ENCODE measurements around the gene EMX2.

The EMX2 gene

DNA sequence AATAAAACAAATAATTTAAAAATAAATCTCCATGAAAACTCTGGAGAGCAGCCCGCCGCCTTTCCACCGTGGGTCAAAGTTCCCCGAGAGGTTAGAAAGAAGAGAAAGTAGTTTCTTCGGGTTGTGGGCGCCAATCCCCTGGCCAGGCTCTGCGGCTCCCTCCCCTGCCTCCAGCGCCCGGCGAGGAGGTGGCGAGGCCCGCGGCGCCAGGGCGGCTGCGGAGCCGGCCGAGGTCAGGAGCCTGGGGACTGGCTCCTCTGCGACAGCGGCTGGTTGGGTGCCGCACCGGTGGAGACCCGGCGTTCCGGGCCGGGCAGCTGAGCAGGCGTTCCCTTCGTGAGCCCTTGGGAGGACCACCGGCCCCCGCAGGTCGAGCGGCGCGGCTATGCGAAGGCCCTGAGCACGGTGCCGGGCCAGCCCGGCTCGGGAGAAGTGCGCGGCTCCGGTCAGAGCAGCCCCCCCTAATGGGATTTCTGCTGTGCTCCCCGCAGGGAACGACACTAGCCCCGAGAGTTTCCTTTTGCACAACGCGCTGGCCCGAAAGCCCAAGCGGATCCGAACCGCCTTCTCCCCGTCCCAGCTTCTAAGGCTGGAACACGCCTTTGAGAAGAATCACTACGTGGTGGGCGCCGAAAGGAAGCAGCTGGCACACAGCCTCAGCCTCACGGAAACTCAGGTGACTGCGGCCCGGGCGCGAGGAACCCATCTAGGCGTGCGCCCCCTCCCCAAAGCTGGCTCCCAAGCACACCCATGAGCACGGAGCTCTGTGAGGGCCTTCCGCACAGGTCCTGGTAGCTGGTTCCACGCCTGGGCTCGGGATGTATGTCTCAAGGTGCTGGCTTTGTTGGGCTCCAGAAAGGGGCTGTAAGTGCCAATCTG lies 2.8 kb downstream of the EMX2 start:
- no peak for FAIRE-seq

DNA sequence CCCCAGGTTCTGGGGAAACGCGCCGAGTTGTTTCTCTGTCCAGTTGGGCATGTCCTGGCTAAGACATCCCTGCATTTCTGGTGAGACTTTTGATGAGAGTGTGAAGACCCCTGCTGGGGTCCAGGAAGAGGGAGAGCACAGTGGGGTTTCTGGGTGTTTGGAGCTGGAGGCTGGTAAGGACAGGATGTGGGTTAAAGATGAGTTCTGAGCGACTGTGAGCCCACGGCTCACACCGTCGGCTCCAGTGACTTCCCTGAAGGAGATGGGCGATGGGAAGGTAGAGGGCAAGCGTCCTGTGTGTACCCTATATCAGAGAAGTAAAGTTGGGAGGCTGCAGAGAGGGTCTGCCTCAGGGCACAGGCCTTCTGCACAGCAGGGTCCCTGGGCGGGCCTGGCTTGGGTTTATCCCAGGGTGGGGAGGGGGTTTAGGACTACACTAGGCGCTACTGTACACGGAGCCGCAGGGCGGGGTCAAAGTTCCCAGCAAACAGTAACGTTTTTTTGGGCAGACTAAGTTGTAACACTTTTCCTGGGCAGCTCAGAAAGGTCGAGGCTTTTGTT lies 3.6 kb downstream of the EMX2 start:
- no peak for FAIRE-seq

DNA sequence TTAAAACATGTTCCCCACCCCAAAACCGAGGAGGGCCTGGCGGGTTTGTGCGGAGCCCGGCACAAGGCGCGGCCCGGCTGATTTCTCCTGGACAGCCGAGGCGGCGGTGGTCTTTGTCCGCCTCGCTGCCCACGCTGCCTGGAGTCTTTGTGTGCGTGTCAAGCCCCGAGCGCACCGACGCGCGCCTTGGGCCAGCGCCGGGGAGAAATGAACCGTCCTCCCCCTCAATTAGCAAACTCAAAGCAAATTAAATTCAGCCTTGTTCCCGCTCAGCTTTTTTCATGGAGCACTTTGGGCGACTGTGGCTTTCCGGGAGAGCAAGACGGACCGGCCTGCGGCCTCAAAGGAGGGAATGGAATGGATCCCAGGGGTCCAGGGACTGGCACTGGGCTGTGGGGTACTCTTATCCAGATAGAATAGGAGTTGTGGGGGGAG lies 4.1 kb downstream of the EMX2 start:
- FAIRE-seq = no peak

DNA sequence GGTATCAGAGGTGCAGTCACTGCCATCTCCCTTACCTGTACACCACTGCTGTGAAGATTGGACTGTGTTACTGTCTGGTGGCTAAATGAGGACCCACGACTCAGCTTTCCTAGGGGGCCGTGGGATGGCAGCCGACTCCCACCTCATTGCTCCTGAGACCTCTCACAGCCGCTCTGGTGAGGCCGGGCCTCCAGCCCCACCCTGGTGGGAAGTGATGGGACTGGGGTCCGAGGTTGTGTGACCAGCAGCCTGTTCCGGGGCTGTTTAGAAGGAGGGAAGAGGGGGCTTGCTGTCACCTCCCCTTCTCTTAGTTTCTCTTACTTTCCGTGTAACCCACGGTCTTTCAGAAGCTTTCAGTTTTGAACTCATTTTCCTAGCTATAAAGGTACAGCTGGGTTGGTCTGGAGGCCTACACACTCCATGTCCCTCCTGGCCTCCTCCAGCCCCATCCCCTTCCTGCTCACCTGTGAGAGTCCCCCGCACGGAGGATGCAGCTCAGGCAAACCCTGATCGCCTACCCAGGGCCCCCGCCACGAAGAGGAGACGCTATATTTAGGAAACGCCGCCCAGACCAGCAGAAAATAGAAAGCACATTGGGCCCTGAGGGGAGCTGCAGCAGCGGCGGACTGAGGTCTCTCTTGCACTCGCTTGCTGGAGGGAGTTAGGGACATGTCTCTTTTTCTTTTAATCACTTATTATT lies 4.6 kb downstream of the EMX2 start:
- FAIRE-seq = no peak

DNA sequence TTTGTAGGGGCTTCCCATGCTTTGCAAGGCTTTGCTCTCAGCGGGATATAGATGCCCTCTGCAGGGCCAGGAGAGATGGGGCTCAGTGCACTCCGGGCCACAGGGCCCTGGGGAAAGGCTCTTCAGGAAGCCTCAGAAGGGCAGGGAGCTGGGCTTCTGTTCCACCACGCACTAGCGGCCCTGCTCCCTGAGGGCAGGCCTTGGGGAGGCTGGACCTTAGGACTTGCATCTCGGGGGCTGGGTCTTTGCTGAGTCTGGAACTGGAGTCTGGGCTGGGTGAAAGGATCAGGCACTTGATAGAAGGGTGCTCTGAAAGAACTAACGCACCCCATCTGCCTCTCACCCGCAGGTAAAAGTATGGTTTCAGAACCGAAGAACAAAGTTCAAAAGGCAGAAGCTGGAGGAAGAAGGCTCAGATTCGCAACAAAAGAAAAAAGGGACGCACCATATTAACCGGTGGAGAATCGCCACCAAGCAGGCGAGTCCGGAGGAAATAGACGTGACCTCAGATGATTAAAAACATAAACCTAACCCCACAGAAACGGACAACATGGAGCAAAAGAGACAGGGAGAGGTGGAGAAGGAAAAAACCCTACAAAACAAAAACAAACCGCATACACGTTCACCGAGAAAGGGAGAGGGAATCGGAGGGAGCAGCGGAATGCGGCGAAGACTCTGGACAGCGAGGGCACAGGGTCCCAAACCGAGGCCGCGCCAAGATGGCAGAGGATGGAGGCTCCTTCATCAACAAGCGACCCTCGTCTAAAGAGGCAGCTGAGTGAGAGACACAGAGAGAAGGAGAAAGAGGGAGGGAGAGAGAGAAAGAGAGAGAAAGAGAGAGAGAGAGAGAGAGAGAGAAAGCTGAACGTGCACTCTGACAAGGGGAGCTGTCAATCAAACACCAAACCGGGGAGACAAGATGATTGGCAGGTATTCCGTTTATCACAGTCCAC lies 5.4 kb downstream of the EMX2 start:
- no peak for FAIRE-seq

DNA sequence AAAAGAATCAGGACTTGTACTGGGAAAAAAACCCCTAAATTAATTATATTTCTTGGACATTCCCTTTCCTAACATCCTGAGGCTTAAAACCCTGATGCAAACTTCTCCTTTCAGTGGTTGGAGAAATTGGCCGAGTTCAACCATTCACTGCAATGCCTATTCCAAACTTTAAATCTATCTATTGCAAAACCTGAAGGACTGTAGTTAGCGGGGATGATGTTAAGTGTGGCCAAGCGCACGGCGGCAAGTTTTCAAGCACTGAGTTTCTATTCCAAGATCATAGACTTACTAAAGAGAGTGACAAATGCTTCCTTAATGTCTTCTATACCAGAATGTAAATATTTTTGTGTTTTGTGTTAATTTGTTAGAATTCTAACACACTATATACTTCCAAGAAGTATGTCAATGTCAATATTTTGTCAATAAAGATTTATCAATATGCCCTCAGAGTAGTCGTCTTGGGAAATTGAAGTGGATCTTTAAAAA lies 6.6 kb downstream of the EMX2 start:
- no peak for FAIRE-seq

DNA sequence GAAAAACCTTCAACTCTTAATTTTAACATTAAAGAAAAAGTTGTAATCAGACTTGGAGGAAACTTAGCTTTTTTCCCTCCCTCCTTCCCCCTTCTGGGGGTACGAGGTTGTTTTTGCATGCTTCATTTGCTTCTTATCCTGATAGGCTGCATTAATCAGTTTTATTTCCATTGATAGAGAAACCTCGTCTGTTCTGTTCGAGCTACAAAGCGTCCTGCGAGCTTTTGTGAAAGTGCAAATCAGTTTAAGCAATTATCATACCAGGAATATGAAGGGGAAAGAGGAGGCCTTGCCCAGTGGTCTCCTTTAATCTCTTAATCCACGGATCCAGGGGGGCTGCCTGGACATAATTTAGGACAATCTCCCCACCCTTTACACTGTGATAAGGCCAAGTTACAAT lies 7.5 kb downstream of the EMX2 start:
- no peak for FAIRE-seq

DNA sequence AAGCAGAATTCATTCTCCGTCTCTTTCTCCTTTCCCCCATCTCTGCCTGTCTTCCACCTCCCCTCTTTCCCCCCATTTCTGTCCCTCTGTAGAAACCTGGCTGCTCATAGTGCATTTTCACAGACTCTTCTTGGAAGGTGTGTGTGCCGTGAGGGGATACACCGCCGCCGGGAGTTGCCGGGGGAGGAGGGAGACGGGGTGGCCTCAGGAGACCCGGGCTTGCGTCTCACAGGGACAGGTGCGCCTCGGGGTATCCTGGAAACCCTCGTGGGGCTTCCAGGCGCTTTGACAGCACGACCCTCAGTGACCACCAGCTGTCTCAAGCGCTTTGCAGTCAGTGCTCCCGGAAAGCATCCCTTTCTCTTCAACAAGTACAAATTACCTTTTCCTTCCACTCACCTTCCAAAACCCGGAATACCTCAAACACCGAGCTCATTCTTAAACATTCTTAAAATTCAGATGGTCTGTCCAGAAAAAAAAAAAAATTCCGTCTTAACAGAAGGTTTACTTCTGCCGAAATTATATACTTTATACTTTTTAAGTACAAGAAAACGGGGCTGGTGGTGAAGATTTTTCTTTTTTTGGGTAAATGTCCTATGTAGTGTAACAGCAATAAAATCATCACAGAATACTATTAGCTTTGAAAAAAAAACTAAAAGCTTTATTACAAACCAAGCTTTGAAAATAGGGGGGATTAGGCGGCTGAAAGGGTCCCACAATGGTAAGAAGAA lies 8.2 kb downstream of the EMX2 start:
- no peak for FAIRE-seq

DNA sequence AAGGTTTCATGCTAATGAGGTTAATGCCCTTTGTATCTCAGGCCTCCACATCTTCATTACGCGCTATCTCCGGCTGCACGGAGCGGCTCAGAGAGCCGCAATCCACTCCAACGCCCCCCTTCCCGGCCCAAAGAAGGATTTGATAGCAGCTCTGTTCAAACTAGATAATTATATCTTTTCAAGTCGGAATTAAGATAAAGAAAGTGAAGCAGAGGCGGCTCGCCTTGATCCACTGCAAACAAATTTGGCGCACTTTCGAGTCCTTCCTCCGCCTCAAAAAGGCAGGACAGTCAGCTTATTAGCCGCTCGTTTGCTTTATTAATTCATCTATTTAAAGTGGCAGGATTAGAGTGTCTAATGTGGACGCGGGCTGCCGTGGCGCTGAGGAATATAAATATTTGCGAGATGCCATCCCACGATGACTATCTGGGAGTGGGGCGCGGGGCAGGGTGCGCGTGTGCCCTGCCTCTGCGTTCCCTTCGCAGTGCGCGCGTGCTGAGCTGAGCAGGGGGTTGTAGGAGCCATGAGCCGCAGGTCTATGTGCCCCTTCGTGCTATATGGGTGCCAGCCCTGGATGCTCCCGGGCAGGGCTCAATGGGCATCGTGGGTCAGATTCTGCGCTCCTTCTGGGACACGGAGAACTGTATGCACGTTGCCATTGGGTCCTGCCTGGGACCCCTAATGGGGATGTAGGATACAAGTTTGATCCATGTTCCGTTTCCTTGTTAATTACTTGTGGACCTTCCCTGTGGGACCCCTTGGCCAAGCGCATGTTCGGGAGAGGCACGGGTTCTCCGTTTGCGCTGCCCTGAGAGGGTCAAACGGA lies 9.0 kb downstream of the EMX2 start:
- no peak for FAIRE-seq

DNA sequence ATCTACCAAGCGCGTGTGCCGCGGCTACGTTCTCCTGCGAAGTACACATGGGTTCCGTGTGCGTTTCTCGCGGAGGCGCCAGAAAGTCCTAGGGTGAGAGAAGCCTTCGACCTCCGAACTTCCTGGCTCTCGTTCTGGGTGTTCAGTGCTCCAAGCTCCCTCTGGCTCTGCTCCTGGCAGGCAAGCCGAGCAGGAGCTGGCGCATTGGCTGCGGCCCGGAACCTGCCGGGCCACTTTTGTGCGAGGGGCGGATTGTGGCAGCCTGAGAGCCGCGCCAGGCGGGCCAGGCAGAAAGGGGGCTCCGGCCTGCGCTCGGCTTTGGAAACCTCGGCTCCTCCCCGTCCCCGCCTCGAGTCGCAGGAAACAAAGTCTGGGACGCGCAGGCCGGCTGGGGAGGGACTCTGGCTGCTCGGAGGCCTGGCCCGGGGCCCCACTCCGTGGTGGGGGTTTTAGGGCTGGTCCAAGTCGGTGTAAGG lies 9.6 kb downstream of the EMX2 start:
- no peak for FAIRE-seq

DNA sequence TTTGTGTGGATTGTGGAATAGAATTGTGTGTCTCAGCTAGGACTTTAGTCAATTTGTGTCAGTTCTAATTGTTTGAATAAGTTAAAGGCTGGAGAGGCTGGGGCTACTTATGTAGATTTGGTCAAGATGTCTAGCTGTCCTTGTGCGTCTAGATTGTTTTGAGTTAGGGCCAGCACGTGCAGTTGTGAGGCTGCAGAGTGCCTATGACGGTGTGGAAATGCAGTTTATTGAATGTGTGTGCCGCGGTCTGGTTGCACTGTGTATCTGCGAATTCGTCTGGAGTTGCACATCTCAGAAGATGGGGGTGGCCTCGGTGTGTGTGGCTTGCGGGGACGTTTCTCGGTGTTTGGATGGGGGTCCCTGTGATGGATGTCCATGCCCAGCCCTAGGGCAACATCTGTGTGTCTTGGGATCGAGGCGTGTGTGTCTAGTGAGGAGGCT lies 10.2 kb downstream of the EMX2 start:
- FAIRE-seq = no peak

DNA sequence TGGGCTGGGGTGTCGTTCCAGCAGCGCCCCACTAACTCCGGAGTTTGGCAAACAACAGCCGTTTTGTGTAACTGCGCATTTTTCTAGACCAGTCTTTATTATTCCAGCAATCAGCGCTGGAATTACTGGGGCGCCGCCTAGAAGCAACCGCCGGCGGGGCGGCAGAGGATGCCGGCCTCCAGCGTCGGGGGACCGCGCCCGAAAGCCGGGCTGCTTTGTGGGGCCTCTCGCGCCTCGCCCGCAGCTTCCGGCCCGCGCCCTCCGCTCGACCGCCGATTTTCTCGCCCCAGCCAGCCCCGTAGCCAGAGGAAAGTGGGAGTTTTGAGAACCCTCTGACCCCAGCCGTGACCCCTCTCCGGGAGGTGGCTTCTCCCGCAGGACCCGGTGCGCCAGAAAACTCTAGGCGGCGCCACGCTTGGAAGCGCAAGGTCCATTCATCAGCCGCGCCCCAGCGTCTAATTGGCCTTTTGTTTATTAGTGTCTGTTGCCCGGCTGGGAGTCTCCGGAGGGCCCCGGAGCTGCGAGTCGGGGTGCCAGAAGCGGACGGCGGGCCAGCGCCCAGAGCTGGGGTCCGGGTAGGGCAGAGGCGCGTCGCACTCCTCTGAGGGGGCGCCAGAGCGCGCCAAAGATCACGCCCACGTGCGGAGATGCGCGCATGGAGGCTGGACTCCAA lies 10.7 kb downstream of the EMX2 start:
- no peak for FAIRE-seq

DNA sequence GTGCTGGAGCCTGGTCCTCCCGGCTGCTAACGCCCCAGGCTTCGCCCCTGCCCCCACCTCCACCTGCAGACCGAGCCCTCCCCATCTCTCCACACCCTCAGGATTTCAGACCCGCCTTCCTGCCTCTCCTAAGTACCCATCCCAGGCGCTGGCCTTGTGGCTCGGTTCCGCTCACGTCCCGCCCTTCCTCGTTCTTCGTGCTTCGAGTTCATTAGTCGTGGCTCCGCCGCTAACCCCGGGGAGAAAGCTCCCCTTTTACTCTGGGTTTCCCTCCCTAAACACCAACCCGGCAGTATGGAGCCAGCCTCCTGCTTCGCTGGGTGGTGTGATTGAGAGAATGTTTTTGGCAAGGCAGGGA lies 11.2 kb downstream of the EMX2 start:
- FAIRE-seq = no peak

DNA sequence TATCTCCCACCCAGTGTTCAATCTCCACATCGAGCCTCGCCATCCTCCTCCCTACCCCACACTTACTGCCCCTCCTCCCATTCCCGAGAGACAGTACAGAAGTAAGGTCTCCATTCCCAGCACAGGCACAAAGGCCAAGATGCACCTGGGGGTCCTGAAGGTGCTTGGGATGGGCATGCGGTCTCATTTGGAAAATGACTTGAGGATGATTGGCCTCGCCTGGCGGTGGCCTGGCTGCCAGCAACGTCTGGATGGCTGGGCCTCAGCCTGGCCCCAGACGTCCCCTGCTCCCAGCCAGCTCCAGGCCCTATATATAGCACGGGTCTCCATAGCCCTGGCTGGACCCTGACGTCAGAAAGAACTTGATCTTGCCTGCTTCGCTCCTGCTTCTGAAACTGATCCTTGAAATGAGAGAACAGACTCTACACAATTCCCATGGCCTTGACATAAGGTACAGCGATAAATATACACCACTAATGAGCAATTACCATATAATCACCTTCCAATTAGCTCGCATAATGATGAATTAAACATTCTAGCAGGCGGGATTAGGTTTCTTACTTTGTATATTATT lies 11.8 kb downstream of the EMX2 start:
- no peak for FAIRE-seq

DNA sequence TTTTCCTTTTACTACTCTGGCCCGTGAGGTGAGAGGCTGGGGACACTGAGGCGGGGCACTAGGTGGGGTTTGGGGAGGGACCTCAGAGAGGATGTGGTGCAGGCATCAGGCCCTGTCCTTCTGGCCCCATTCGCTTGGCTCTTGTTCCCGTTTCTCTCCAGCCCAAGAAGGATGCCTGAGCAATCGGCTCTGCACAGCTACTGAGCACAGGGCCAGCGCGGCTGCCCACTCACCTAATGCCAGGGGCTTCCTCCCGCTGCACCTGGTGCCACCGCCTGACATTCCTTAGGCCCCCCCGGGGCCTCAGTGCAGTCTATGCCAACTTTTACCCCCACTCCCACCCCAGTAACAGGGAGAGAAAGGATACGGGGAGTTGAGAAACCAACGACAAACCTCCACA lies 12.5 kb downstream of the EMX2 start:
- FAIRE-seq = no peak

DNA sequence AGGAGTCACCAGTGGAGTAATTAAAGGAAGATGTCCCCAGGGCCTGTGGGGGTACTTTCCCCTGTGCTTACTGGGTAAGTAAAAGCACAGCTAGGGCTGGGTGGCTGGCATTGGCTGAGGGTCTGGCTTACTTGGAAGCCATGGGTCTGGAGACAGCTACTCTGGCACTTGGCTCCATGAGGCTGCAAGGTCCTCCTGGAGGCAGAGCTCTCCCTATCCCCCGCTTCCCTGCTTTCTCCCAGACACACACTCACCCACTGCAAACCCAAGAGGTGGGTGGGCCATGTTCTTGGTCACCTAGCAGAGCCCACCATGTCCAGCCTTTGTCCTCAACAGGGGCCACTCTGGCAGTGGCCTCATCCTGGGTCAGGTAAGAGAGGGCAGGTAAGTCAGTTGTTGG lies 13.3 kb downstream of the EMX2 start:
- no peak for FAIRE-seq

DNA sequence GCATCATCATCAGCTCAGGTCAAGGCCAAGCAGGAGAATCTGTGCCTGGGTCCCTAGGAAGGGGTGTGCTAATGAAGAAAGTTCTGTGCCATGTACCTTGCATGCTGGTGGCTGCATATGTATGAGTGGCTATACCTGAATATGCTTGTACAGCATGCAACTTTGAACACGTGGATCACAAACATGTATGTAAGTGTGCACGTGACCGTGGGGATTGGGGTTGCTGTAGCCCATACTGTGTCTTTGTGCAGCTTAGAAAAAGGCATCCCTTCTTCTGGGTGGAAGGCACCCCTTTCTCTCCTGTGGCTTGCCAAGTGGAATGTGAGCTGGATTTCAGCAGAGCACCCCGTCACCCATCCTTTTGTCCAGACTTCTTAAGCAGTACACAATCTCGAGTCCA lies 13.8 kb downstream of the EMX2 start:
- no peak for FAIRE-seq

DNA sequence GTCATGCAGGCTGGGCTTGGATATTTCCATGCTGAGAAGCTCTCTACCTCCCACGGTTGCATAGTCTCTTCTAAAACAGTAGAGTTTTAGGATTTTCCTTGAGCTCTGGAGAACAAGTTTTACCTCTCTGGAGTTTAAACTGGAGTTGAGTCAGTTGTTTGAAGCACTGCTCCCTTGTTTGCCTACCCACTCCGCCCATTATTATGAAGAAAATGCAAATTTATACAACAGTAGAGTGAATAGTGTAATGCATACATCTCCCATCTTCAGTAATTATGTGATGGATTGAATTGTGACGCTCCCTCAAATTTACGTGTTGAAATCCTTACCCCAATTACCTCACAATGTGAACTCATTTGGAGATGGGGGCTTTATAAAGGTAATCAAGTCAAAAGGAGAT lies 17.2 kb downstream of the EMX2 start:
- FAIRE-seq = no peak

DNA sequence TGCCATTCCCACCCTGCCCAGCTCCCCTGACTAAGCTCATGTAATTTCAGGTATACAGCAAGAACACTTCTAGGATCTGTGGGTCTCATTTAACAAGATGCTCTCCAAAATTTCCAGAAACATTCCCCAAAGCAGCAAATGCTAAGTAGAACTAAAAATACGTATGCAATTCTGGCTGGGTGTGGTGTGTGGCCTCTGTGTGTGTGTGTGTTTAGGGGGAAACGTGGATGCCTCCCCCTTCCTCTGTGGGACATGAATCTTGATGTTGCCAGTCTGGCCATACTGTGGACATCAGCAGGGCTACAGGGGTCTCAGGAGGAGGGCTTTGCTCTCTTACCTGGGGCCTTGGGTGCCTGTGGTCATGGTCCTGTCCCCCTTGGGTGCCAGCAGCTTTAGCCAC lies 18.4 kb downstream of the EMX2 start:
- FAIRE-seq = no peak

DNA sequence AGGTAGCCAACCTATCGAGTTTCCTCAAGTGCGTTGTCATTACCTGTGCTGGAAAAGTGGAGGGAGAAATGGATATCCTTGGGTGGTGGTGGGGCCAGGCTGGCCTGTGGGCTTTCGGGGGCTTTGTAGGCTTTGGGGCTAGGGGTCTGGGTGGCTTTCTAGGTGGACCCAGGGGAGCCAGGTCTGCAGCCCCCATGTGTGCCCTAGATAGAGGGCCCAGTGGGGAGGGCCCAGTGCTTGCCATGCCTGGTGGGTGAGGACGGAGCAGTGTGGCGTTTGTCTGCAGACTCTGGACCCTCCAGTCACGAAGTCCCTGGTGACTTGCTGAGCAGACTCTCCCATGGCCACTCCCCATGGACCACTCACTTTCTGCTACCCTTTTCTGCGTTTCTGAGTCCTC lies 19.7 kb downstream of the EMX2 start:
- FAIRE-seq = no peak
